GF-D8 (cell line): ENCODE results near the gene MEGF11.

Source experiments
- DNase-seq: peaks from one replicate; lab custom pipeline; 2025; lab: John Stamatoyannopoulos, UW

Gene MEGF11

GRCh38 chr15:65916664-65917406 lies 336.7 kb downstream of the MEGF11 start:
- DNase-seq: no peak

GRCh38 chr15:65916041-65916663 lies 337.4 kb downstream of the MEGF11 start:
- no peak for DNase-seq

GRCh38 chr15:65914981-65915925 lies 338.3 kb downstream of the MEGF11 start:
- no peak for DNase-seq

GRCh38 chr15:65914386-65914785 lies 339.2 kb downstream of the MEGF11 start:
- no peak for DNase-seq

GRCh38 chr15:65913631-65914199 lies 339.8 kb downstream of the MEGF11 start:
- DNase-seq: no peak

- no peak for DNase-seq
Observed at GRCh38 chr15:65912235-65912634, 341.3 kb downstream of the MEGF11 start.

GRCh38 chr15:65910341-65910740 lies 343.2 kb downstream of the MEGF11 start:
- no peak for DNase-seq

- no peak for DNase-seq
Observed at GRCh38 chr15:65909831-65910230, 343.7 kb downstream of the MEGF11 start.

GRCh38 chr15:65908876-65909275 lies 344.7 kb downstream of the MEGF11 start:
- DNase-seq: no peak

GRCh38 chr15:65907661-65908060 lies 345.9 kb downstream of the MEGF11 start:
- DNase-seq: no peak

GRCh38 chr15:65906396-65906795 lies 347.2 kb downstream of the MEGF11 start:
- DNase-seq: no peak

- DNase-seq: no peak
Observed at GRCh38 chr15:65904301-65904700, 349.2 kb downstream of the MEGF11 start.

GRCh38 chr15:65903296-65904073 lies 350.1 kb downstream of the MEGF11 start:
- DNase-seq: no peak

- DNase-seq: peak; percentile 87
Observed at GRCh38 chr15:65902373-65902772, 351.2 kb downstream of the MEGF11 start.

GRCh38 chr15:65901836-65902235 lies 351.7 kb downstream of the MEGF11 start:
- no peak for DNase-seq

- no peak for DNase-seq
Observed at GRCh38 chr15:65901336-65901735, 352.2 kb downstream of the MEGF11 start.

- DNase-seq: peak; percentile 14
Observed at GRCh38 chr15:65900488-65900887, 353.1 kb downstream of the MEGF11 start.

- DNase-seq: no peak
Observed at GRCh38 chr15:65896236-65896635, 357.3 kb downstream of the MEGF11 start.

- no peak for DNase-seq
Observed at GRCh38 chr15:65893060-65893459, 360.5 kb downstream of the MEGF11 start.

GRCh38 chr15:65888981-65889380 lies 364.6 kb downstream of the MEGF11 start:
- no peak for DNase-seq

- DNase-seq: no peak
Observed at GRCh38 chr15:65887565-65887964, 366.0 kb downstream of the MEGF11 start.
